Fibroblast of skin of scalp (primary cell): Measurements from ENCODE around the gene PPM1L.
A peak's percentile ranks its signal among the peaks of the same experiment; 100 is the strongest.

ENCODE experiments used
- DNase-seq: peaks from one replicate; pipeline ENCODE4 v3.0.0-alpha.2; 2013

PPM1L gene

GRCh38 chr3:160857476-160858119, 101.6 kb downstream of the PPM1L start:
- no peak for DNase-seq

- no peak for DNase-seq
Measured at GRCh38 chr3:160860346-160860745, 104.3 kb downstream of the PPM1L start.

DNA sequence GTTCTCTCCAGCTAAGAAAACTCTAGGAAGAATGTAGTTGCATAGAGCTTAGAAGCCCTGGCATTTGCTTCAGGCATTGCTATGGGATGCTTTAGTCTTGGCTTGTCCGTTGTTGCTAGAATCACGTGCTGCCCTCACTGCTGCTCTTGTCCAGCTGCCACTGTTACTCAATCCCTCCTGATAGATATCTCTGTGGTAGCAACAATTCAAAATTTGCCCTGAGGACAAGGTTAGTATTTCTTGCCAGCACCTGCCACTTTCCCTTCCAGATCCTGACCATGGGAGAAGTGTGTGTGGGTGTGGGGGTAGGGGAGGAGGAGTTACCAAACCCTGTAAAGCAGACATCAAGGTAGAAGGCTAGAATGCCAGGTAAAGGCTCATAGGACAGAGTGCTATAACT, 113.8 kb downstream of the PPM1L start:
- no peak for DNase-seq

DNA sequence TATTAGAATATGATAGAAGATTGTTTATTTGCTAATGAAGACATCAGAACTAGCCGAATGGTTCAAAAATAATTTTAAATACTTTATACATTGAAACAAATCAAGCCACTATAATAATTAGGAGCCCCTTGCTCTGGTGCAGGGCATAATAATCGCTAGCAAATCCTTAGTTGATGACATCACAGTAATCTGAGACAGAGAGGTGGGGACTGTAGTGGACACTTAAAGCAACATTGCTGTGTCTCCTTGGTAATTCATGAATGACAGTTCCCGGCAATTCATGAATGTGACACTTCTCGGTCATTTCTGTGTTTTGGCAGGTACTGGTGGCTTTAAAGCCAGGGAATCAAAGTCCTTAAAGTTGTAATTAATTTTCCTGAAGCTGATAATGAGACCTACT, 114.3 kb downstream of the PPM1L start:
- no peak for DNase-seq

GRCh38 chr3:160874736-160875135, 118.7 kb downstream of the PPM1L start:
- no peak for DNase-seq

GRCh38 chr3:160876643-160877042, 120.6 kb downstream of the PPM1L start:
- DNase-seq = no peak

GRCh38 chr3:160879859-160880258, 123.8 kb downstream of the PPM1L start:
- DNase-seq = no peak

- DNase-seq = no peak
Measured at GRCh38 chr3:160883373-160883772, 127.3 kb downstream of the PPM1L start.

- peak; percentile 79 for DNase-seq
Measured at GRCh38 chr3:160885791-160886286, 129.8 kb downstream of the PPM1L start.

GRCh38 chr3:160886421-160886820, 130.4 kb downstream of the PPM1L start:
- DNase-seq = no peak

GRCh38 chr3:160893207-160893606, 137.2 kb downstream of the PPM1L start:
- DNase-seq = no peak

- no peak for DNase-seq
Measured at GRCh38 chr3:160904691-160905090, 148.7 kb downstream of the PPM1L start.

- no peak for DNase-seq
Measured at GRCh38 chr3:160906646-160907045, 150.6 kb downstream of the PPM1L start.

DNA sequence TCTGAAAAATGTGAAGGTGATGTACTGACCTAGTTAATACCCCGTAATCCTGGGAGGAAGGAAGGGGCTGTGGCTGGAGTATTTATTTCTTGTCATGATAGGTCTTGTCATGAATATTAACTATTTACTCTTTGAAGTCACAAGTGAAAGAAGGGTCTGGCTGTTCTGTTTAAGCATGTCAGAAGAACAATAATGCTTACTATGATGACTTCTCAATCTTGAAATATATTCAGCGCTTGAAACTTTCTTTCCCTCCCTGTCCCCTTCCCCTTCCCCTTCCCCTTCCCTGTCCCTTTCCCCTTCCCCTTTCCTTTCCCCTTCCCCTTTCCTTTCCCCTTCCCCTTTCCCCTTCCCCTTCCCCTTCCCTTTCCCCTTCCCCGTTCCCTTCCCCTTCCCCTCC, 153.9 kb downstream of the PPM1L start:
- DNase-seq = no peak

DNA sequence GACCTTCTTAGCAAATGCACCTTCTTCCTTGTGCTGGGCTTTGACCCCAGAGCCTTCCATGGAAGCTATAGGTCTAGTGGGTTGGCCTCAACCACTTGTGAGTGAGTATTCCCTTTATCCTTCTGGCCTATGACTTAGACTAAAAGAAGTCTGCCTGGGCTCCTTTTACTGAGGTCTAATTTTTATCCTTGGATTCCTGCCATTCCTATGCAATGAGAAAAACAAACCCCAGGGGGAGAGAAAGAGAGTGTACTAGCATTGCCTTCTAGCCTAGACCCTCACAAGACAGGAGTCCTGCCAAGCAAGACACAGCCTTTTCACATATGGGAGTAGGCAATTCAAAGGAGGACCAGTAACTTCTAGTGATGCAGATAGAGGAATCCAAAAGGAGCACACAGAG, 155.4 kb downstream of the PPM1L start:
- peak; percentile 59 for DNase-seq

DNA sequence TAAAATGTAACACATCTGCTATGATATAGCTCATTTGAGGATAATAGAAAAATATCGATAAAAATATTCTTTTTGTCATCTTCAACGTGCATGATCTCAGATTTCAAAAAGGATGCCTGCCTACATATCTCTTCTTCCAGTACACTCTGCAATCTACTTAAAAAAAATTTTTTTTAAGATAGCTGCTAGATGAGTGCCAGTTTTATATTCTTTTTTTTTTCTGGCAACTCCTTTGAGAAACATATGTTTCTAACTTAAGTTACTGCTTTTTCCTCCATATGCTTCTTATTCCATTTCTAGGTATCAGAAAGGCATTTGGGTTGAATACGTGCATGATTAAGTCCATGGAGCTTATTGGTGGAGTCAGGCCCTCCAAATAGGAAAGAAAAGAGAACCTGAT, 160.4 kb downstream of the PPM1L start:
- no peak for DNase-seq

GRCh38 chr3:160919942-160920341, 163.9 kb downstream of the PPM1L start:
- DNase-seq = no peak

GRCh38 chr3:160921020-160921635, 165.1 kb downstream of the PPM1L start:
- DNase-seq = peak; percentile 57

- DNase-seq = no peak
Measured at GRCh38 chr3:160924776-160925175, 168.7 kb downstream of the PPM1L start.

DNA sequence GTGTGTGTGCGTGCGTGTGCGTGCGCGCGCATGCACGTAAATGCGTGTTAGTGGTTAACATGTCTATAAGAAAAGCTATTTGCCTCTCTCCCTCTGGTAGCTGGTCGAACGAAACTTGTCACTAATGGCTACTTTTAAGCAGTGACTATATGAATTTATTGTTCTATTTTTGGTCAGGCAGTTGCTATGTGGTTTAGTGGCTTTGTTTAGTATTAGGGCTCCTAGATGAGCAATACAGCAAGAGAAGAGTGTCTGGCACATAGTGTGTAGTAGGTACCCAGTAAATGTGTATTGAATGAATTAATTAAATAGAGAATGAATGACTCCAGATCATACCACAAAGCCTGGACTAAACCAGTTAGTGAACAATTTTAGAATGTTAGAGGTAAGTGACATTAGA, 171.6 kb downstream of the PPM1L start:
- no peak for DNase-seq

GRCh38 chr3:160928183-160928726, 172.2 kb downstream of the PPM1L start:
- no peak for DNase-seq

DNA sequence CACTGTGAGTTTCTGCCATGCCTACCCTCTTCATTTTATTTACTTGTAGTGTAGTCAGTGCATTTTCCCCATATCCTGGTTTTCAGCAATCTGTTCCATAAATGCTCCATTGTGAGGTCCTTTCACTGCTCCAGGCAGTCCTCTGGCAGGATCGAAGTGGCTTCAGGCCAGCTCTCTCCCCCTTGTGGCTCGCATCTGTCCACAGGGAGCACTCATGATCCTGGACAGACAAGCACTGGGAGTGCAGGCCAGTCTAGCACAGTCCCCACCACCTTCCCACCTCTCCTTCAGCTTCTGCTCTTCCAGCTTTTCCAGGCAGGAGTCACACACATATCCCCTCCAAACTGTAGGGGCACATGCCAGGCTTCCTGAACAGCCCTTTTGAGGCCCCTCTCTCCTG, 173.6 kb downstream of the PPM1L start:
- peak; percentile 29 for DNase-seq

DNA sequence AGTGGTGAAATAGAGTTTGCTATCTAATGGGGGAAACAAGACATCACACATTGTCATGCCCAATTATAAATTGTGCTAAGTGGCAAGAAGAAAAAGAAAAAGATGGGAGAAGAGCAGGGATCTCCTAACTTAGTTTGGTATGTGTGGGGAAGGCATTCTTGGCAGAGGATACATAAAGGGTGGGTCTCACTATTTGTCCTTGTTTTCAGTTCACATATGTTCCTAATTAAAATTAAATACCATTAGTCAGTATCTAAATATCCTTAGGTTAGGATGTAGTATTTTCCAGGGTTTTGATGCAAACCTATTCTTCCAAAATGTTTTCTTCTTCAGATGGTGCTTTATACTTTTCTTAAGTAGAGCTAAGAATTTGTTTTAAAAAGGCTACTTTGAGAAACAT, 175.4 kb downstream of the PPM1L start:
- peak; percentile 83 for DNase-seq

DNA sequence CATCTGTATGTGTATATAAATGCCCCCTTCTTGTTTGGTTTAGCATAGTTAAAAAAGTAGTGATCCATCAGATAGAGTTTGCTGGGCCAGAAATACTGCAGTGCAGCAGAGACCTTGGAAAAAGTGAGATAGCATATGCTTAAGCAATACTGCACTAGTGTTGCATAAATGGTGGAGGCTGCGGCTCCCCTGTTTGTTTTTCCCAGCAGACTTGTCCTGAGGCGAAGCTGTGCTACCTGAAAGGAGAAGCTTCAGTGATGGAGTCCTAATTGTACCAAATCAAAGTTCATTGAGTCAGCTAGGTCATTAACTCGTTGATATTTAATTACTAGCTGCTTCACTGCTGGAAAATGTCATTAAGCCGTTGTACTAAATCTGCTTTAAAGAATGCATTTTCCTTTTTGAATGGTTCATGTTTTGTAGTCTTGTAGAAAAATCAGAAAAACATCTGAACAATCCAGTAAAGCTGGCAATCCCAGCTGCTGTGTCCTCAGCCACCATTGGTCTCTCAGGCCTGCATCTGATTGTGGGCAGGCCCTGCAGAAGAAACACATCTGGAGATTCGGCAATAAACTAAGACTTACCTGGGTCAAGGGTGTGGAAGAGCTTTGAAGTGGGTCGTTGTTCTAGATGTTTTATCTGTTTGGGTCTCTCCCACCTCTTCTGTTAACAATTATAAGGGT, 179.5 kb downstream of the PPM1L start:
- no peak for DNase-seq
